Chondrocyte (in vitro differentiated cells): ENCODE data around the gene TTC29. TPM values are rescaled to one million over a fixed set of nuclear protein-coding genes. Genes with fewer than 3 reads are reported as not detected.

Experiments used
- DNase-seq: peaks from one replicate; pipeline ENCODE4 v3.0.0; 2021; ENCODE audit warnings: mixed read lengths, low spot score
- H3K27ac Mint-ChIP-seq: one replicate; pipeline ENCODE4 v1.8.0; 2021; ENCODE audit warnings: mild to moderate bottlenecking, moderate library complexity, mixed read lengths; ENCODE audit not compliant: unreplicated experiment
- H3K27me3 Mint-ChIP-seq: 2 replicates; pipeline ENCODE4 v1.8.0; 2021; ENCODE audit warnings: low read depth, mixed read lengths
- H3K36me3 Mint-ChIP-seq: 2 replicates; pipeline ENCODE4 v1.8.0; 2021; ENCODE audit warnings: low read depth, mixed read lengths
- H3K4me1 Mint-ChIP-seq: 2 replicates; pipeline ENCODE4 v1.8.0; 2021; ENCODE audit warnings: low read depth, mild to moderate bottlenecking, mixed read lengths
- H3K4me3 Mint-ChIP-seq: one replicate; pipeline ENCODE4 v1.8.0; 2021; ENCODE audit warnings: mild to moderate bottlenecking, moderate library complexity, mixed read lengths; ENCODE audit not compliant: unreplicated experiment
- H3K9me3 Mint-ChIP-seq: 2 replicates; pipeline ENCODE4 v1.8.0; 2021; ENCODE audit warnings: low read depth, mixed read lengths
- CTCF ChIP-seq: fragments of 200-600 bp; sonication (generic); IDR thresholded peaks from 2 replicates; pipeline ENCODE4 v1.5.0; 2021; ENCODE audit warnings: antibody characterized with exemption, mild to moderate bottlenecking, moderate library complexity
- total RNA-seq: library from RNA; stranded (reverse); gene quantifications from 3 replicates; pipeline ENCODE4 v1.2.1, GENCODE V29; 2021

TTC29 gene
- total RNA-seq, 1 donor from 2014 or later, result 0.20 TPM

- Mint-ChIP-seq H3K27me3 (peaks cover 22% of the 10 kb centered on the region), H3K4me1 (no peaks in the 10 kb centered on the region), H3K9me3 (no peaks in the 10 kb centered on the region), H3K36me3 (peaks cover 2% of the 10 kb centered on the region), H3K27ac (no peak overlapping the region), H3K4me3 (no peak overlapping the region)
- TF ChIP-seq CTCF, result no peak
- no peak for DNase-seq
Observed at GRCh38 chr4:146932116-146932515, 13.5 kb downstream of the TTC29 start.

GRCh38 chr4:146930673-146931072, 15.0 kb downstream of the TTC29 start:
- TF ChIP-seq CTCF, result no peak
- Mint-ChIP-seq H3K36me3 (peaks cover 2% of the 10 kb centered on the region), H3K9me3 (no peaks in the 10 kb centered on the region), H3K27me3 (peaks cover 22% of the 10 kb centered on the region), H3K4me3 (no peak overlapping the region), H3K4me1 (no peaks in the 10 kb centered on the region), H3K27ac (no peak overlapping the region)
- DNase-seq, result no peak

- H3K4me1 Mint-ChIP-seq, result no peaks in the 10 kb centered on the region
Observed at GRCh38 chr4:146927695-146928094, 18.0 kb downstream of the TTC29 start.

GRCh38 chr4:146916479-146917076, 29.1 kb downstream of the TTC29 start:
- DNase-seq, result no peak
- H3K27ac Mint-ChIP-seq, result no peak overlapping the region
- no peaks in the 10 kb centered on the region for H3K9me3 Mint-ChIP-seq
- H3K36me3 Mint-ChIP-seq, result peaks cover 1% of the 10 kb centered on the region
- TF ChIP-seq CTCF, result peak; percentile 98
- no peaks in the 10 kb centered on the region for H3K4me1 Mint-ChIP-seq
- no peak overlapping the region for H3K4me3 Mint-ChIP-seq
- peaks cover 33% of the 10 kb centered on the region for H3K27me3 Mint-ChIP-seq

More at GRCh38 chr4:146927695-146928094, 18.0 kb downstream of the TTC29 start:
- TF ChIP-seq CTCF, result no peak
- H3K4me3 Mint-ChIP-seq, result no peak overlapping the region
- no peak for DNase-seq
- H3K9me3 Mint-ChIP-seq, result no peaks in the 10 kb centered on the region
- H3K27me3 Mint-ChIP-seq, result peaks cover 19% of the 10 kb centered on the region
- H3K27ac Mint-ChIP-seq, result no peak overlapping the region
- H3K36me3 Mint-ChIP-seq, result no peaks in the 10 kb centered on the region

- peaks cover 31% of the 10 kb centered on the region for H3K27me3 Mint-ChIP-seq
- H3K4me3 Mint-ChIP-seq, result no peak overlapping the region
- H3K36me3 Mint-ChIP-seq, result peaks cover 1% of the 10 kb centered on the region
- H3K9me3 Mint-ChIP-seq, result no peaks in the 10 kb centered on the region
- TF ChIP-seq CTCF, result no peak
- no peak overlapping the region for H3K27ac Mint-ChIP-seq
- no peak for DNase-seq
- H3K4me1 Mint-ChIP-seq, result no peaks in the 10 kb centered on the region
Observed at GRCh38 chr4:146915132-146915531, 30.5 kb downstream of the TTC29 start.
